SHP77 (cell line): ENCODE data around the gene STRA6.

Source experiments
- DNase-seq, 2 experiments: peaks; one replicate each; lab custom pipeline; 2025; lab: John Stamatoyannopoulos, UW

The STRA6 gene, protein sequence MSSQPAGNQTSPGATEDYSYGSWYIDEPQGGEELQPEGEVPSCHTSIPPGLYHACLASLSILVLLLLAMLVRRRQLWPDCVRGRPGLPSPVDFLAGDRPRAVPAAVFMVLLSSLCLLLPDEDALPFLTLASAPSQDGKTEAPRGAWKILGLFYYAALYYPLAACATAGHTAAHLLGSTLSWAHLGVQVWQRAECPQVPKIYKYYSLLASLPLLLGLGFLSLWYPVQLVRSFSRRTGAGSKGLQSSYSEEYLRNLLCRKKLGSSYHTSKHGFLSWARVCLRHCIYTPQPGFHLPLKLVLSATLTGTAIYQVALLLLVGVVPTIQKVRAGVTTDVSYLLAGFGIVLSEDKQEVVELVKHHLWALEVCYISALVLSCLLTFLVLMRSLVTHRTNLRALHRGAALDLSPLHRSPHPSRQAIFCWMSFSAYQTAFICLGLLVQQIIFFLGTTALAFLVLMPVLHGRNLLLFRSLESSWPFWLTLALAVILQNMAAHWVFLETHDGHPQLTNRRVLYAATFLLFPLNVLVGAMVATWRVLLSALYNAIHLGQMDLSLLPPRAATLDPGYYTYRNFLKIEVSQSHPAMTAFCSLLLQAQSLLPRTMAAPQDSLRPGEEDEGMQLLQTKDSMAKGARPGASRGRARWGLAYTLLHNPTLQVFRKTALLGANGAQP

DNA sequence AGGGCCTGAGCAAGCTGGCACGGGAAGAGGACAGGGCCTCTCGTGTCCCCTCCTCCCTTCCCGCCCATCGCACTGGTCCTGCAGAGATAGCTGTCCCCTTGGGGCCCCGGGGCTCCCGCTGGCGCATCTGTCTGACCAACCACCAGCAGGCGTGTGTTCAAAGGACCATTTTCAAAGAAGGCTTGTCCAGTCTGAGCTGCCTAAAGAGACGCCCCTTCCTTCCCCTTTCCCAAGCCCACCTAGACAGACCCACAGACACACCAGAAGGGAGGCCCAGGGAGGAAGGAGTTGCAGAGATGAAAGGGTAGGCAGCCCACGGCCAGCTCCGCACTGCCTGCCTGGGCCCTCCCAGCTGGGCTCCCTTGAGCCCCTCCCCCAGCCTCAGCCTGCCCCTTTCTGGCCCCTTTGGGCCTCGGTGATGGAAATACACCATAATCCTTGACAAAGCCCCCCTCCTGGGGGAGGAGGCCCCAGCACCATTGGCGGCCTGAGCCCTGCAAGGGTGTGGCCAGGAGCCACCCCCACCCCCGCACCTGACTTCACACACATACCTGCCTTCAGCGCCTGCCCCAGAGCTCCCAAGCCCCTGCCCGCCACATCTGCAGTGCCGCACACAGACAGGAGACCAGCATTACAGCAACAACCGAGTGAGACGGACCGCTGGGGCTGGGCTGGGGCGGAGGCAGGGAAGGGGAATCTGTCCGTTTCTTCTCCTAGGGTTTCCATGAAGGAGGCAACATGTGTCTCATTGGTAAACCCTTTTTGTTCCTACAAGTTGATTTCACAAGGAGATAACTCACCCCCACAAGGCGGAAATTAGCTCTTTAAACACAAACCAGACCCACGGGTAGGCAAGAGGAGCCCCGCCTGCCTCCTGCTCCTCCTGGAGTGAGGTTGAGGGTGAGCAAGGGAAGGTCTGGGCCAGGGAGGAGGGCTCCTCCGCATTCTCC lies at the start of gene STRA6:
TSS of gene STRA6 (minus strand) at position 336 of the 950 bp plus-strand sequence. CDS start 520 bp downstream, outside the sequence.
- DNase-seq = no peak

DNA sequence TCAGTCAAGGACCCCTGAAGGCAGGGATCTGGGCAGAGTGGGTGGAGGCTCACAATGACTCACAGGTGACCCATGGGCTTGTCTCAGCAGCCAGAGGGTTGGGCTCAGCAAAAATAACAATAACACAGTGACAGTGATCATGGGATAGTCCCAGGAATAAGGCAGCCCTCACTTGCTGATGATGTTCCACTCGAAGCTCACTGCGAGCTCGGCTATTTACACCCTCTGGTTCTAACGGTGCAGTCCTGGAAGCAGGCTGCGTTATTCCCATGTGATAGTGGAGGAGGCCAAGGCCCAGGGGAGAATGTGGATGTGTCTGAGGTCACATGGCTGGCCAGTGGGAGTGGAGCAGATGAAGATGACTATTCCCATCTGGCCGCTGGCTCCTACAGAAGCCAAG lies 49.7 kb upstream of the STRA6 start:
- DNase-seq = no peak

DNA sequence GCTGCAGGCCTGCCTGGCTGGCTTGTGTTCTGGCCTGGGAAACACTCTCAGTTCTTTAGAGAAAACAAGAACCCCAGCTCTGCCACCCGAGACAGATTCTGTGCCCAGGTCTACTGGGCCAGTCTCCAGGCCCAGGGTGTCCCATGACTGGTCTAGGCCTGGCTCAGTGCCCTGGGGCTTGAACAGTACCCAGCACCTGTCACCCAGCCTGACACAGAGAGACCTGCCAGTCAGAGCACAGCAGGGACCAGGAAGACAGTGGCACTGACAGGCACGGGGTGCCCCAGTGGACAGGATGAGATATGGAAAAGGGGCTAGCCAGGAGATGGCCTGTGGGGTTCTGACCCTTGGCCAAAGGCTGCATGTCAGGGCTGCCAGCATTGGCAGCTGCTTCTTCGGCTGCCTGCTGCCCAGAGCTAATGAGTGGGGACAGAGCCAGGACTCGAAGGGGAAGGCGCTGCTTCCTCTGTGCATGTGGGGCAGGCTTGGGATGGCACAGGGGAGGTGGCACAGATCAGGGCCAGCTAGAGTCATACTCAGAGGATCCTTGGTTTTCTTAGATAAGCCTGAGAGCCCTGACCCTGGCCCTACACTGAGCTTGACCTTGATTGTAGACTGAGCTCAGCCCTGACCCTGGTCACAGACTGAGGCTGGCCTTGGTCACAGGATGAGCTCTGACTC lies 48.7 kb upstream of the STRA6 start:
- no peak for DNase-seq

DNA sequence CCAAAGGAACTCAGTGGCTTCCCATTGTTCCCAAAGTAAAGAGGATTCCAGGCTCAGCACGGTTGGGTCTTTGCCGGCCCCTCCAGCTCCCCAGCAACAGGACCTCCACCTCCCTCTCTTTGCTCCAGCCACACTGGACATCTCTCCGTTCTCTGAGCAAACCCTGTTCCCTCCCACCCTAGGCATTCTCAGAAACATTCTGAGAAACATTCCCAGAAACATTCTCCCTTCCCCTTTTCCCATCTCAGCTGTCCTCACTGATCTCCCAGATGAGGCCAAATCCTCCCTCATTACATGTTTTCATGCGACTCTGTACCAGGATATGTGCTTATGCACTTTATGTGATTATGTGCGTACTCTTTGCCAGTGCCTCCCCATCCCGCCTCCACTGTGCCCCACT lies 47.7 kb upstream of the STRA6 start:
- no peak for DNase-seq

DNA sequence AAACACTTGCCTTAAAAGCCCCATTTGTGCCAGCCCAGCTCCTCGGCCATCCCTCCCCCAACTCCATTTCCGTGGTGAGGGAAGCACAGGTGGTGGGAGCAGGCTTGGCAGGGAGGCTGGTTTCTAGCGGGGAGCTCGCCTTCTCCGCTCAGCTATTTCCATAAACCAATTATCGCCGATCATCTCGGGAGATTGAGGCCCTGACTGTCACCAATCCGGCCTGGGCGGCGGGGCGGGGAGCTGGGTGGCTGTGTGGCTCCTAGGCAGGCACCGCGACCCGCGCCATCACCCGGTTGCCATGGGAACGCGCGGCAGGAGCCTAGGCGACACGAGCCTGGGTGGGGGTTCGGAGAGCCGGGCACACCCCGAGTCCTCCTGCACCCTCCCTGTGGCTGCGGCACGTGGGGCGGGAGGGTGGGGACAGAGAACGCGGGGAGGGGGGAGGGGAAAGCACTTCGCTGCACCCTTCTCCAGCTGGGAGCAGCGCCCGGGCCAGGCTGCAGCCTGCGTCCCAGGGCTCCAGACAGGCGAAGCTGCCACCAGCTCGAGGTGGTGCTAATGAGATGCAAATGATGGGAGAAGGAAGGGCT lies 42.9 kb upstream of the STRA6 start:
- peak; percentile 47 to 68 for DNase-seq

DNA sequence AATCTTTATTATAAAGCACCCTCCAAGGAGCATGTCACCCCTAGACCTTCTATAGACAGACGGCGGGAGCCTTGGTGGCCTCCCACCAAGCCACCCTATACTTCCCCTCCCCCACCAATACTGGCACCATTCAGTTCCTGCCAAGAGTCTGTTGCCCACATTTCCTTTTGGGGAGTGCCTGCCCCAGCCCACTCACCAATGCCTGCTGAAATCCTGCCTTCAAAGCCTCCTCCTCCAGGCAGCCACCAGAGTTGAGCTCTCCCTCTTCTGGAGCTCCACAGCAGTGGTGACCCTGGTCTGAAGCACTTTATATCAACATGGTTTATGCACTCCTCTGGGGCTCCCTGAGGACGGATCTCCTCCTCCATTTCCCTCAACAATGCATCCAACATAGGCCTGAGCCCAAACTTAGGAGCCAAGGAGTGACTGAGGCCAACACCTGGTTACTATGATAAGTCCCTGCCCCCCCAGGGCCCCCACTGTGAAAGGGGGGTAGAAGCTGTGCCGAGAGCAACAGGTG lies 42.3 kb upstream of the STRA6 start:
- DNase-seq = no peak

DNA sequence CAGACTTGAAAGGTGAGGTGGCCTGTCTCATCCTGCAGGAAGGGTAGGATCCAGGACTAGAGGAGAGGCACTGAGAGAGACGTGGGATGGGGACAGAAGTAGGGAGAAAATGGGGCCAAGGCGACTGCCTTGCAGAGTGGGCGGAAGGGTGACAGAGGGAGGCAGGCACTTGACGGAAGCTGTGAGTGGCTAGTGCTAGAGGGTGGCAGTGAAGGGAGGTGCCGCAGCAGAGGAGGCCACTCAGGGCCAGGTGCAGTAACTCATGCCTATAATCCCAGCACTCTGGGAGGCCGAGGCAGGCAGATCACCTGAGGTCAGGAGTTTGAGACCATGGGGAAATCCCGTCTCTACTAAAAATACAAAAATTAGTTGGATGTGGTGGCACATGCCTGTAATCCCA lies 40.8 kb upstream of the STRA6 start:
- DNase-seq = no peak

DNA sequence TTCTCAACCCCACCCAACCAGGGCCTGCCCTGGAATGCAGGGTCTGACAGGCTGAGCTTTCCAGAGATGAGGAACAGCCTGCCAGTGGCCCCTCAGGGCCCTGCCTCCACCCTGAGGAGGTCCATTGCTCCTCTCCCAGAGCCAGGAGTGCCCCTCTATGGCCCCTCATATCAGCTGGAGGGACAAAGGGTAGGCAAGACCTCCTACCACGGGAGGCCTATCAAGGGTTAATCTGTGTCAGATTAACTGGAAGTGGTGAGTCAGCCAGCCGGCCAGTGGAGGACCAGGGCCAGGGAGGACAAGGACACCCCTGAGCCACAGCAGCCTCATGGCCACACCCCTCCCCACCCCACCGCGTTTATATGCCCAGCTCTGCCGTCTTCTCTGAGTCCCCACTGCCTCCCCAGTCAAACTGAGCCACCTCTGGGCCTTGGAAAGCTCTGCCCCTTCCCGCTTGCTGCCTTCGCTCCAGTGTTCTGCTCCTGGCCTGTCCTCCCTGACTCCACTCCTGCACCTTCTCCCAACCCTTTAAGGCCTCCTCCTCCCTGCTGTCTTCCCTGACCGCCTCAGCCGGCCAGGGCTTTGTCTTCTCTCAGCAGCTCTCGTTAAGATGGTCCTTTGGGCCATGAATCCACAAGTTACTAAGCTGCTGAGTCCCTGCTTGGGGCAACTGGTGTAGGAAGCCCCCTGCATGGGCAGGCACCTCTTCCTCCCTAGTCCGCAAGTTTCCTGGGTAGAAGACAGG lies 40.0 kb upstream of the STRA6 start:
- DNase-seq = no peak

DNA sequence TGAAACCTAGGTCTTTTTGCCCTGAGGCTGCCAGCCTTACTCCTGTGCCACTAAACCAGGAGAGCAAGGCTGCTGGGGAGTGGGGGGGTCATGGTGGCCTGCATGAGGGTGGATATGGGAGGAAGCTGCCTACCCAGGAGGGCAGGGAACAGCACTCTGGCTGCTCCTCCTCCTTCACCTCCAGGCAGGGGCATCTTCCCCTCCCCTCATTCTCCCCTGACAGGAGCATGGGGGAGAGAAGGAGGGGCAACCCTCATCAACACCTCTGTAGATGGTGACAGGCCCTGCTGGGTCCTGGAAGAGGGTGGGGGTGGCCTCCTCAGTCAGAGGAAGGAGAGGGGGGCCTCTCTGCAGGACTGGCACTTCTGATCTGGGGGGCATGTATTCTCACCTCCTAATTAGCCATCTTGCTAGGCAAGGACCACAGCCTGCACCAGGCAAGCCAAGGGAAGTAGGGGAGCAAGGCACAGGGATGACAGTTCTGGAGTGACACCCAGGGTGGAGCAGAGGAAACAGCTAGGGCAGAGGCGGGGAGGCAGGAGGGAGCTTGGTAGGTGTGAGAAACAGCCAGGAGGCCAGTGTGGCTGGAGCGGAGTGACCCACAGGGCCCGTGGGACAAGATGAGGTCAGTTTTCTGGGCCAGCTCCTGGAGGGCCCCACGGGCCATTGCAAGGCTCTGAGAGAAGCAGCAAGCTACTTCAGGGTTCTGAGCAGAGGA lies 38.5 kb upstream of the STRA6 start:
- no peak for DNase-seq

DNA sequence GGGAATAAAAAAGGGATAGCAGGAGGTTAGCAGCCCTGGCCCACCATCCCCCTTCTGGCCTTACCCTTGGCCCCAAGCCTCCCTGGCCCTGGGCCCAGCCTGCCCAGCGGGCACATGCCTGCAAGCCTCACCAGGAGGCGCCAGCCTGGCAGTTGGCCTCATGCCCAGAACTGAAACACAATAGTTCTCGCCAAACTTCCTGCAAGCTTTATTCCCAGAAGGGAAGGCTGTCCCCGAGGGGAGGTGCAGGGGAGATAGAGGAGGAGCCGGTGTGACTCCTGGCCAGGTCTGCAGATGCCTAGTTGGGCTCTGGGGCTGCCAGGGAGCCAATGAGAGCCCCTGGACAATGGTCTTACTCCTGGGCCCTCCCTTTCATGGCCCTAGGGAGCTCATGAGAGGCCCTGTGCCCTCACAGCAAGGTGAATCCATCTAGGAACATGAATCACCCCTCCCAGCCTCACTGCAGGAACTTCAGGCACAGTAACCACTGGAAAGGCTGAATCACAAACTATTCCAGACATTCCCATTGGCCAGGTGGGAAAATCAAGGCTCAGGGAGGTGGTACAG lies 37.5 kb upstream of the STRA6 start:
- peak; percentile 88 for DNase-seq

DNA sequence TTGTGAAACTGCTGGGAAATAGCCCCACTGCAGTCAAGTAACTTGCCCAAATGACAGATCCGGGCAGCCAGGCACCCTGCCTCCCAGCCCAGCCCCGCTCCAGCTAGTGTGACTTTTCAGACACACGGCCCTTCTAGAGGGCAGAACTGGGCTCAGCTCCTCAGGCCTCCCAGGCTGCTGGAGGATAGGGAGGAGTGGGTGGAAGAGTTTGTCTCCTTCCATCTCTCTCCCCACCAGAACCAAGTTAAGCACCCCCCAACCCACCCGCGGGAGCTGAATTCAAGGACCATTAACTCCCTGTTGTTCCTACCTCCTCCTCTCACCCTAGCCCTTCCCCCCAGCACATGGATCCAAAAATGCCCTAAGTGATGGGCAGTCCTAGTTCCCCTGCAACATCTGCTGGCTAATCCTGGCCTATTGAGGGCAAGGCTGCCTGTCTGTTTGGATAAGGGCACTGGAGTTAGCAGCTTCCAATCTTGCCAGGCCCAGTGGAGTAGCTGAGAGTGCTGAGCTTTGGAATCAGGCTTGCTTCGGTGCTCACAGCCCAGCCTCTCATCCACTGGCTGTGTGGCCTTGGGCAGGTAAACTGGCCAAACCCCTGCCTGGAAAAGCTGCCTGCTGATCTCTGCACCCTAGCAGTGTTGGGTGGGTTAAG lies 36.6 kb upstream of the STRA6 start:
- DNase-seq = peak in 1 of 2 experiments; percentile 64

DNA sequence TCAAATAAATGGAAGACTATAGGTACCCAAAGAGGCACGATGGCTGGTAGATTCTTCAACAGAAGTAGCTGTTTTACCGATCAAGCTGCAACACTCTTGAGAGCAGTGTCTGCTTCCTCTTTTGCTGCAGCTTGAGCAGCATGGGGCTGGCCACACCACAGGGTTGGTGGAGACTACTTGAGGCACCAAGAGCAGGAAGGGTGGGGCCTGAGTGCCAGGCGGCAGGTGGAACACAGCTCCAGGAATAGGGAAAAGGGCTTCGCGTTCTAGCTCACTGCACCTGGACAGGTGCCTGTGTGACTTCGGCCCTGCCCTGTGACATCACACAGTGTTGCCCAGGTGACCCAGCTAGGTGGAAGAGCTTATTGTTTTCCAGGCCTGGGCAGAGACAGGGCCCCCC lies 33.4 kb upstream of the STRA6 start, which contains the start of gene CCDC33:
TSS of gene CCDC33 (plus strand) at position 365 of the 400 bp plus-strand sequence. CDS start 394 bp downstream, outside the sequence.
- no peak for DNase-seq

DNA sequence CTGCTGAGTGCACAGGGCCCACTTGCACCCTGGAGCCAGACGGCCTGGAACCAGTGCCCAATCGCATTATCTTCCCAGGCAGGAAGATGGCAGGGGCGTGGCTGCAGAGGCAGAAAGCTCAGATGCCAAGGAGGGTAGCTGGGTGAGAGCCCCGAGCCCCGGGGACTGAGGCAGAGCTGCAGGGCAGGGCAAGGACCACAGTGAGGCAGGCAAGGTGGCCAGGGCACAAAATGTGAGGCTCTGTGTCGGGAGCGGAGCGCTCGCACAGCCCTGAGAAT lies 31.9 kb upstream of the STRA6 start:
- no peak for DNase-seq

DNA sequence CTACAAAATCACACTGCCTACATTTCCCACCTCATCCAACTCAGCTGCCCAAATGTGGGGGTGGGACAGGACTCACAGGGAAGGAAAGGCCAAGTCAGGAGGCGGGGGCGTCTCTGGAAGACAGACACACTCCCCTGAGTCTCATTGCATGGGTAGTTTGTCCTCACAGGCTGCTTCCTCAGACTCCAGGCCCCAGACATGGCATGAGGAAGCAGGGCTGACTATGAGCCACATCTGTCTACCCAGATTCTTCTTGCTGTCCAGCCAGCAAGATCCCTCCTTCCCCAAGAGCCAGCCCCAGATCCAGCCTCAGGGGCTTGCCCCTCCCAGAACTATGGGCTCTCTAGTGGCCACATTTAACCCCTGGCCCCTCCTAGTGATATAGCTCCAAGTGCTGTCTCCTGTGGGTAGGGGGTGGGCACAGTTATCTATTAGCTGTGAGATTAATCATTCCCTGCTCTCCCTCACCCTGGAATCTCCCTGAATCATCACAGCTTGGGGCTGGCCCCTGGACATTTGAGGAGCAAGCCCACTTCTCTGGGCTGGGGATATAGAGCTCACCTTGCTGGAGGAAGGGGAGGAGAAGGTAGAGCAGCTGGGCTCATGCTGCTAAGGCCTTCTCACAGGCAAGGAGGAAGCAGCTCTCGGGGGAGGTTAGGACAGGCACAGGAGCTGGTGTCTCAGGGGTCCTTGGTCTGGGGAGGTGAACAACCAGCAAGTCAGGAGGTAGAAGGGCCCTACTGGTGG lies 31.4 kb upstream of the STRA6 start:
- DNase-seq = no peak

DNA sequence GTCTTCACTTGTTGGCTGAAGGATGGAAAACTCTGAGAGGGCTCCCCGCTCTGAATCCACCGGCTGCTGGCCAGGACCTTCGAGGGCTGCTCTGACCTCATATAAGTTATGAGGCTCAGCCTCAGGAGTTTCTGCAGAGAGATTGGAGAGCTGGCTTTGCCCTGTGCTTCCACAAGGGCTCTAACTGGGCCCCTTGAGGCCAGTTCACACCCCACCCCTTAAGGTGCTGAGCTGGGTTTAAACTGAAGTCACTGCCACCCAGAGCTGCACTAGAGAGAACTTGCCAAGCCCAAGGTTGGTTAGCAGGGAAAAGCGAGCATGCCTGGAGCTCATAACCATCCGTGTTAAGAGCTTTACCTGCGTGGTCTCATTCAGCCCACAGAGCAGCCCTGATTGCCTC lies 30.8 kb upstream of the STRA6 start:
- no peak for DNase-seq

DNA sequence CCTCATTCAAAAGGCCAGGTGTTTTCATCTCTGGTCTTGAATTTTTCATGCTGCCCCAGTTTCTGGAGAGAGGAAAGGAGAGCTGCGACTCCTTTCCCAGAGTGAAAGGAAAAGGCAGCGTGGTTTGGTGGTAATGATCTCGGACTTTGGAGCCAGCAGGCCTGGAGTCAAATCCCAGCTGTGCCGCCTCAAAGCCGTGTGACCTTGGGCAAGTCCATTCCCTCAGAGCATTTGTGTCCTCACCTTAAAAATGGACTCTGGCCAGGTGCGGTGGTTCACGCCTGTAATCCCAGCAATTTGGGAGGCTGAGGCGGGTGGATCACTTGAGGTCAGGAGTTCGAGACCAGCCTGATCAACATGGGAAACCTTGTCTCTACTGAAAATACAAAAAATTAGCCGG lies 28.9 kb upstream of the STRA6 start:
- DNase-seq = no peak

DNA sequence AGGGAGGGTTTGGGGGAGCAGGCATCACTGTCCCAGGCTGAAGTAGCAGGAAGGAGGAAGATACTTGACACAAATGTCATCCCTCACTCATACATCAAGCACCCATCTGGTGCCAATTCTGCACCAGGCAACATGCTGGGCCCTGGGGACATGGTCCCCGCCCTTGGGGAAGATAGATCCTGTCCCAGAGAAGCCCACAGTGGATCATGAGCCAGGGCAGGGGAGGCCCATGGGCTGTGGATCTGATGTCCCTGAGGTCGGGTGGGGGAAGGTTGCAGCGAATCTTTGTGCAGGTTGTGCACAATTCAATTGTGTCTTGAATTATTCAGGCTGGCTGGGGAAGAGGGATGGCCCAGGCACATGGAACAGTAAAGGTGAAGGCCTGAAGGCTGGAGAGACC lies 27.1 kb upstream of the STRA6 start:
- DNase-seq = no peak

DNA sequence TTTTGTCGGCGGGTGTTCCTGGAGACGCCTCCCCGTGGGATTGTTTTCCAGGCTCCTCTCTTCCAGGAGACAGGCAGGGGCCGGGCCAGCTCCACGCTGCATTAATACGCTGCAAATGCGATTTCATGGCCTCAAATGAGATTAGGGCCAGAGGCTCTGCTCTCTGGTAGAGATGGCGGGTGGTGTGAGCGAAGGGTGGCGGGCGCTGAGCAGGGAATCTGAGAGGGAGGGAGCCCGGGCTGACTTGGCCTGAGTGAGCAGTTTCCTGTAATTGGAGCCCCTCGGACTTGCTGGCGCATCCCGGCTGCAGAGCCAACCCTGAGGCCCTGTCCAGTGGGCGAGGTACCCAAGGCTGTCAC lies 26.1 kb upstream of the STRA6 start:
- DNase-seq = no peak
